HG03575 (cell line): ENCODE results near the gene KHDC4.

Source experiments
- ATAC-seq: cut with Tn5 transposase; IDR thresholded peaks from one replicate; pipeline ENCODE4 v1.9.1; 2021; ENCODE audit not compliant: unreplicated experiment, insufficient number of reproducible peaks, low FRiP score; ENCODE audit errors: extremely low read depth

Gene KHDC4

DNA sequence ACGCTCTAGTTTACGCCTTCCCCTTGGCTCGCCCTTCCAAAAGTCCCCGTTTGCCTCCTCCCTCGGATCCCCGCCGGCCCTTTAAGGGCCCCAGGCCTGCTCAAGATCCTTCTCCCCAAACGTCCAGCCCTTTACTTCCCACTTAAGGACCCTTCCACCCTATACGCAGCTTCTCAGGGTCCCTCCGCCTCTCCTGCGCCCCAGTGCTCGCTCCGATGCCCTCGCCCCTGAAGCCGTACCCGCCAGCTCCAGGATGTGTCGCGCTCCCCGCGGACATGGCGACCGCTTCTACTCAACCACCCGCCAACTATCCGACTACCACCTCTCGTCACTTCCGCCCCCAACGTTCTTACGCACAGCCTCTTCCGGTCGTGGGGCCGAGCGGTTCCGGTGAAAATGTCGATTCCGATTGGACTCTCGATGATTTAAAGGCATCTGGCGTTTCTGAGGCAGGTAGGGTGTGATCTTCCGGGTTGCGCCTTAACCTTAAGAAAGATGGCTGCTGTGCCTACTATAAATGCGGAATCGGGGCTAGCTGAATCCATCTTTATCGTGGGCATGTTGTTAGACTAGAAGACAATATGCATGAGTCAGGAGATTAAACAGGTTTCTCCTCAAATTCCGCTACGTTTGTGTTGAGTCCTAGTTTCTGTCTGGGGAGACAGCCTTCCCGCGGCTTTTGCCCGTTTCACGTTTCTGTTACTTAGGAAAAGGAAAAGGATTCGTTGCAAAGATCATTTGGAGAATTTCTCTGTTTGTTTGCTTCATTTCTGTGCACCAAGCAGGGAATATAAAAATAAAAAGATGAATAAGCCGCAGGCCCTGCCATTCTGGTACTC is at the start of gene KHDC4:
Gene KHDC4, minus strand, starts transcription at position 317 of the 839 bp plus-strand sequence. Its CDS starts 40 bp downstream, at position 277.
- ATAC-seq, result peak; percentile 45

DNA sequence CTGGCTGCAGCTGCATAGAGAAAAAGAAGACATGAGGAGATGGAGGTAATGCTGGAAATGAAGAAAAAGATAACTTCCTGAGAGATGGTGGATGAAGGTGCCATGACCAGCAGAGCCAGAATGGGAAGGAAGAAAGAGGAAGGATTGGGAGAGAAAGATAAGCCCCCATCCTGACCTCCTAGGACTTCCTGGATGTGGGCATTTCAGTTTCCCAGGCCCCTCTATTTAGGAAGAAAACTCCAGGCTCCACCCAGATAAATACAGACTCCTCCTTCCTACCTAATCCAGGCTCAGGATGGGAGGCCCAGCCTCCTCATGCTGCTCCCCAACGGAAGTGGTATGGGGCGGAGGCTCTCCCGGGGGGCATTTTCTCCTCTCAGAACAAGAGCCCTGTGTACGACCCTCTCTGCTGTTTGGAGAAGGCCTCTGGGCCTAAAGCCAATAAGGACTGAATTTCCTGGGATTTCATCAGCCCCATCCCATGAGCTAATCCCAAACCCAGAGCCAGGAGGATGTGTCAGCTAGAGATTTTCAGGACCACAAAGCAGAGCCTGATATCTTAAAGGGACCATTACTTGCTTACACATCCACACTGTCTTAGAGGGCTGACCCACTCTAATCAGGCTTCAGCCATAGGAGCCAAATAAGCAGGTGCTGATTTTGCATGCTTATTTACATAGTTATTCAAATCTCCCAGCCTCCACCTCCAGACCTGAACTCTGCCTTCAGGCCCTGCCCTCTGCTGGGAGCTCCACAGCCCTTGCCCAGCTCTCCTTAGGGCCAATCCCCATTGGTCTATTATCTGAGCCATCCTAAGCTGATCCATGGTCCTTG is 49.2 kb upstream of the KHDC4 start:
- no peak for ATAC-seq

DNA sequence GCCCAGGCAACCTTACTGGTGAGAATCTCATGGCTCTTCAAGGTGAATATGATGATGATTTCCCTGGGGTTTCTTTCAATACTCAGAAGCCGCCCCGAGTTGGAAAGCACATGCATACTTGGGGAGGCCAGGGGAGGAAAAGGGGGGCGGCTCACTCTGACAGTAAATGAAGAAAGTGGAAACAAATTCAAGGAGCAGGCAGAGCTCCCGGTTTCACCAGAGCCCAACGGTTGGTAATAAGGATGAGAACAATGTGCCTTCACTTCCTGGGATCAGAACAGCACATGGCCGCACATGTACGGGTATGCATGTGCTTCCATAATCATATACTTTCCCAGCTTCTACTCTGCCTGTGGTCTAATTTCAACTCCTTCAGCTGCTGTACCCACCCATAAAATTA is 47.9 kb upstream of the KHDC4 start:
- no peak for ATAC-seq

DNA sequence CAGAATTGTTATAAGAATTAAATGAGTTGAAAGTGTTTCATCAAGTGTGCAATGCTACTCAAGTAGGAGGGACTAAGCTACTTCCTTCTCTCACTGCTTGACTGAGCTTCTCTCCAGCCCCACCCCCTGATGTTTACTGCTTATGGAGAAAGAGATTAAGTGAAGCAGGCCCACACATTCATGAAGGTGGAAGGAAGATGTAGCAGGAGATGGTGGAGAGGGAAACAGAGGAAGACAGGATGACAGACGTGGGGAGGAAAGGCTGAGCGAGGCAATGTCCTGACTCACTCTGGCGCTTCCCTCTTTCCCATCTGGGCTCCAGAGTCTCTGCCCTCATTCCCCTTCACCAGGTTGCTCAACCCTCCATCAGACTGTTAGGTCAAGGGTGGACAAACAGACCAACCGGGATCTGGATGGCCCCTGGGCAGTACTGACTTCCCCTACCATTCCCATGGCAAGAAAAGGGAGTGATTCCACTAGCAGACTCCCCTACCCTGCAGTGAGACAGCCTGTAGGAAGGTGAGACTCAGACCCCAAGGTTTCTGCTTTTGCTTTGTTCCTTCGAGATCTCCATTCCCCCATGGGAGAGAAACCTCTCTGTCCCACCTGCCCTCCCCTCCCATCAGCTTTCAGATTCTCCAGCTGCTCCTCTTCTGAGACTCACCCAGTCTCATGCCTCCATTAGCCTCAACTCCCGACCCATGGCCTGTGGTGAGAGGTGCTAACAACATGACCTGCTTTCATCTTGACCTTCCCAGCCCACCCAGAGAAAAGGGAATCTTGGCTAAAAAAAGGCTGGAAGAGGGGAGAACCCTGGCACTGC is 47.3 kb upstream of the KHDC4 start:
- no peak for ATAC-seq

DNA sequence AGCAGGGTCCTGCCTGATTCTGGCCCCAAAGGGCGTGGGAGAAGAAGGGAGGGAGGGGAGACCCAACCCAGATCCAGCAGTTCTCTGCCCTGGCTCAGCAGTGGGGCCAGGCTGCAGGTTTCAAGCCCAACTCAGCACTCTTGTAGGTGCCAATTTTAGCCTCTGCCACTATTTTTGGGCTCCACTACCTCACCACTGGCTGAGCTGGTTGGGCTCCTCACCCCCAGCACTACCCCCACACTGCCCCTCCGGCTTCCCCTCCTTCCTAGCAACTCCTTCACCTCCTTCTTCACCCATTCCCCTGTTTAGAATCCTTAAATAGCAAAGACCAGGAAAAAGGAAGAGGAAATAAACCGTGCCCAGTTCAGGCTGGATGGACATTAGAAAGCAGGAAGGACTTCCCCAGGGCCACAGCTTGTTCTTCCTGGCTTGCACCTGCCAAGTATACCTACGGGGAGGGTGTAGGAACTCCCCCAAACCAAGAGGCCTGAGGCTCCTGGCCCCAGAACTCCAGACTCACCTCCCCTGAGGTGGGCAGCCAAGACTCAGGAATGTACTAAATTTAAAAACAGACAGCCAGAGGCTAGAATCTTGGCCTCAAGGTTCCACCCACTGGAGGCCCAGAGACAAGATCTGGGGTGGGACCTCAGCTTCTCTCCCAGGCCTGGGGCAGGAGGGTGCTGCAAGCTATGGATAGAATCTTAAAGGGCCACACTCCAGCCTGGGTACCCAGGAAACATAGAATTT is 45.6 kb upstream of the KHDC4 start:
- no peak for ATAC-seq

DNA sequence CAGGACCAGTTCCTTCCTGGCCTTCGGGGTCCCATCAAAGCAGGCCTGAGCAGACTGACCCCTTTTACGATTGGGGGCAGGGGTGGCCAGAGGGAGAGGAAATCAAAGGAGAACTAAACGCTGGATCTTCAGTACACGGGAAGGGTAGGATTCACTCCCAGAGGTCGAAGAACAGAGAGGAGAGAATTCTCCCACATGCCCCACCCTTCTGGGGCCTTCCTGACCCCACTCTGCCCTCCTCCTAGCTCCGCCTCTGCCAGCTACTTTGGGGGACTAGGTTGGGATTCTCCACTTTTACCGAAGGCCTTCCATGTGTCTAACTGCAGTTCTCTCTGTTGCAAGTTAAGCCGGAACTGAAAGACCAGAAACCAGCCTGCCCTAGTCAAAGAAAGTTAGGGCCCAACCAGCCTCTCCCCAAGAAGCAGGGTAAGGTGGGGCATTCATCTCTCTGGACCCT is 44.8 kb upstream of the KHDC4 start:
- ATAC-seq, result no peak

DNA sequence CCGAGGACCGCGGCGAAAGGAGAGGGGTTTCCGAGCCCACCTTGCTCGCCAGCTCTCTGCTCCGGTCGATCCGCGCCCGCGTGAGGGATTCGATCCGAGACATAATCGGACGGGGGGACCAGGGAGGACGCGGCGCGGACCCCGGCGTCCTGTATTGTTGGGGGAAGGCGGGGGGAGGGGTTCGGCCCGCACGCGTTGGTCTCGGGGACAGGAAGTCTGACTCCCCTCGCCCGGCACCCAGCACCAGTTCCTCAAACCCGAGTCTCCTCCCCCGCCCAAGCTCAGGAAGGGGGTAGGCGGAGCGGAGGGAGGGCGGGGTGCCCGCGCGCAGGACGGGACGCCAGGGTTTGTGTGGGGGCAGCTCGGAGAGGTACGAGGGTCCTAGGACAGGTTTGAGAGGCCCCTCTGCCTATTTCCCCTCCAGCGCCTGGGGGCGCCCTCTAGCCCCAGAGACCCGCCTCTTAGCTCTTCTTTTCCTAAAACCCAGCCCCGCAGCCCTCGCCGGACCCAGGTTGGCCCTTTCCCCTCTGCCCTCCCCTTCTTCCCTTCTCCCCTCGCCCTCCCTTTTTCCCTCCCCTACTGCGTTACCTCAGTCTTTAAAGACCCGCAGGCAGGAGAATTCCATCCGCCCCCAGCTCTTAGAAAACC is 44.2 kb upstream of the KHDC4 start, which contains the start of gene ARHGEF2:
Gene ARHGEF2, minus strand, starts transcription at position 223 of the 648 bp plus-strand sequence. Its CDS starts 120 bp downstream, at position 103.
- no peak for ATAC-seq

DNA sequence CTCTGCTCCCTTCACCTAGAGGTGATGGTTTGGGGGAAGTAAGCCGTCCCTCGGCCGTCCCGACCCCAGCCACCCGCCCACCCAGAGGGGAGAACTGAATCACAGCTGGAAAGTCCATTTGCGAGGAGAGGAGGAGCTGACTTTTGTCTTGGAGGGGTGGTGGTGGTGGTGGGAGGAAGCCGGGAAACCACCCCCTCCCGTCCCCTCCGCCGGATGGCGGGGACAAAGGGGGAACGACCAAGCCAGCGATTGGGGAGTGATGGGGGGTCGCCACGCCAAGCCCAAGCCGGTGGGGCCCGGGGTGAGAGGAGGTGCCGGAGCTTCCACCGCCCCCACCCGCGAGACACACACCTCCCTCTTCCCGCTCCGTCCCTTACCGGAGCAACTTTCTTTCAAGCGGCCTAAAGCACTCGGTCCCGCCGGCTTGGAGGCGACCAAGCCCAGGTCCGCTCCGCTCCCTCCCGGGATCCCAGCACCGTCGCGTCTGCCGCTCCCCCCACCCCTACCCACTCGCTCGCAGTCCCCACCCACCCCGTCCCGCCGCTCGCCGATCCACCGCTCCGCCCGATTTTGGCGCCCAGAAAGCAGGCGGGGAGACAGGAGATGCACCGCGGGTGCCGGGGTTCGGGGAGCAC is 43.6 kb upstream of the KHDC4 start:
- ATAC-seq, result no peak

DNA sequence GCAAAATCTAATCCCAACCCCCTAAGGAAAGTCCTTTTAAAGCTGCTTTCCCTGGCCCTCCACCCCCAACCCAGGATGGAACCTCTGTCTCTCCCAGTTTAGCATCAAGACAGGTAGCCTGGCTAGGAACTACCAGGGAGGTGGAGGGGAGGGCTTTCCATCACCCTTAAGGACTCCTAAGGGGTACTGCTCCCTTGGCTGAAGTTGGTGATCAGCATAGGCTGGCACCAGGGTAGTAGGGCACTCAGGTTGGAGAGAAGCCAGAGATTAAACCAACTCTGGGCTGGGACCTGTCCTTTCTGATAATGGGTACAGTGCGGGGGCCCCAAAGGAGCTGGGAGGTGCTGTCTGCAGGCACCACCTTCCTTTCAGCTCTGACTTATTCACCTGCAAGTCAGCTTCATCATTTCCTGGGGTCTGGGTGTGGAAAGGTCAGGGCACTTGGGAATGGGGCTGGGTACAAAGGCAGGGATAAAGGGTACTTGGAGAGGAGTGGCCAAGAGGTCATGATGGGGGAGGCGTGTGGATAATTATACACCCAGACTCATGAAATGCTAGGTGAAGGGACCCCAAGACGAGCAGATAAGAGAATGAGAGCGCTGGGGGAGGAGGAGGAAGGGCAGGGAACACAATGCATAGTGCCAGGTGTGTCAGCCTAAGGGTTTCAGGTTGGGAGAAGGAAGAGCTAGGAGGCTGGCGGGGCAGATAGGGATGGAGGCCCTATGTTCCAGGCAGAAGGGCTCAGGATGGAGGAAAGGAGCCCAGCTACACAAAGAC is 42.9 kb upstream of the KHDC4 start:
- ATAC-seq, result no peak

DNA sequence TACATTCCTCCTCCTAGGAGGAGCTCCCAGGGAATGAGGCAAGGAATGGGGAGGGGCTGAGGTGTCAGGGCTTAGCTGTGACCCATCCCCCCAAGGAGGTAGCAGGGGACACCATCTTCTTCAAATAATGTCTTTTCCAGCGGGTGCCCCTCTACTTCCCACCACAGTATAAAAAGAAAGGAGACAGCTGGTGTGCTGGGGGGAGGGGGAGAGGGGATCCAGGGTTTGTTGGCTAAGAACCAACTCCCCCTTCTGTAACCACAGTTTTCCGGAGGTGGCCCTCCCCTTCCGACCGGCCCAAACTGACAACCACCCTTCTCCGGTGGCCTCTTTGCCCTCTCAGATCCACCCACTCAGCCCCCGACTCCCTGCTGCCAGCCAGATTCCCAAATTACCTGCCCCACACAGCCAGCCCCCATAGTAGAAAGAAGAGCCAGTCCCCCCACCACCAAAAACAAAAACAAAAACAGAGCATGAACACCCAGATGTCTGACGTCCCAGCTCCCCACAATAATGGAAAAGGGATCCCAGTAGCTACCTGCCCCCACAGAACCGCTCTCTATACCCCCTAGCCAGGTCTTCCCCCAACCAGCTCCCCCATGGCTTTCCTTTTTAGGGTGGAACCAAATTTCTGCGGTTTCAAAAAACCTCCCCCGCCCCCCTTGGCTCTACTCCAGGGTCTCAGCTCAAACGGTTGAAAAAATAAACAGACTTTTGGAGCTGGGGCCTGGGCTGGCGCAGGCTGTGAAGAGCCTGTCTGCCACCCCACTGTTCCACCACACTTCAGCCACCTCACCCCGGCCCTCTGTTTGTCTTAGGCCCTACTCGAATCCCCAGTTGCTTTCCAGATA is 42.1 kb upstream of the KHDC4 start:
- no peak for ATAC-seq

DNA sequence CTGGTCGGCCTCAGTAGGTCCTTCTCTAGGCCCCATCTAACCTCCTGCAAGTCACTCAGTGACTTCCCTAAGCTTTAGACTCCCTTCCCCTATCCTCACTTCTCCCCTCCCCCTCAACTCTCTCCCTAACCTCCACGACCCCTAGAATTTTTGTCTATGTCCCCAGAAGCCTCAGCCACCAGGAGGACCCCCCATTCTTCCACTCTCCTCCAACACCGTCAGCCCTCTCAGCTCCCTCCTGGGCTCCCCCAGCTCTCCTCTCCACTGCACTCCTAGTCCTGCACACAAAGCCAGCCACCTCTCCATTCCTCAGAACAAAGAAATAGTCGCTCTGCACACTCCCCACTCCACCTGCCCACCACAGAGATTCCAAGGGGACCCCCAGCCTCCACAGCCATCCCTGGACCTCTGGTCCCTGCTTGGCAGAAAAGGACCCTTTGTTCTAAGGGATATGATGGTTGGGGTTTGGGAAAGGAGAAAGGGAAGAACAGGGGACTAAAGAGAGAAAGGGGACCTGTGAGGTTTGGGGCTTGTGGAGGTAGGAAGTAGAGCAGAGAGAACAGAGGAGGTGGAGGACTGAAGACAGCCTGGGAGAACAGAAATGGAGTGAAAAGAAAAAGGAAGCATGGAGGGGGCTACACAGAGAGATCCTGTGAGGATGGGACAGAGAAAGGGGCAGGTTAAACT is 41.3 kb upstream of the KHDC4 start:
- ATAC-seq, result no peak

DNA sequence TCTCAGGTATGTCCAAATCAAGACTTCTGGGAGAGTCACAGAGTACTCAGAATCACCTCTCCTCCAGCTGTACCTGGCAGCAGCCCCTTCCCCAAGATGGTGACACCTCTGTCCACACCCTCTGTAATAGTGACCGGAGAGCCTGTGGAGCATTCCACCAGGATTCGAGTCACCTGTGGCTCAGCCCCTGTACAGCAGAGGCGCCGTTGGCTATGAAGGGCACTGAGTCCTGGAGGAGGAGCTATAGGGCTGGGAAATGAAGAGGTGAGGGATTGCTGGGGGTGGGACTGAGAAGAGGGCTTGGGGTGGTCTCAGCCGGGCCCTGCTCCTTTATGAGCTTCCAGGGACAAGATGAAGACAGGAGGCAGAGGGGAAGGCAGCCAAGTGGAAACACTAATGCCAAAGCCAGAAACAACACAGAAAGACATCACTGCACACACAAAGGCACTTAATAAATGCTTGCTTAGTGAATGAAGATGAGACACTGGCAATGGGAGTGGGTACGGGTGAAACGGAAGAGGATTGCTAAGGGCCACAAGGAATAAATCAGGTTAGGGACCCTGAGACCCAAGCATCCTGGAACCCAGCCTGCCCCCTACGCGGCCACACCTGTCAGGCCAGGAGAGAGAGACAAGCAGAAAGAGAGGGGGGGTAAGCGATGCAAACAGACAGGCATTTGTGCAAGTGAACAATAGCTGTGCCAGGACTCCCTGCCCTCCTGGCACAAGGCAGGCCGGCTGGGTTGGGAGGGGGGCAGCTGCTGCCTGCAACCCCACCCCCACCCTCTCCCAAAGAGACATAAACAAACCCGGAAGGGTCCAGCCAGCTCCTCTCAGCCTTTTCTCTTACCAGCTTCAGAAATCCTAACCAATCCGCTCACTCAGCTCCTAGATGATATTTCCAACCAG is 40.2 kb upstream of the KHDC4 start:
- no peak for ATAC-seq

DNA sequence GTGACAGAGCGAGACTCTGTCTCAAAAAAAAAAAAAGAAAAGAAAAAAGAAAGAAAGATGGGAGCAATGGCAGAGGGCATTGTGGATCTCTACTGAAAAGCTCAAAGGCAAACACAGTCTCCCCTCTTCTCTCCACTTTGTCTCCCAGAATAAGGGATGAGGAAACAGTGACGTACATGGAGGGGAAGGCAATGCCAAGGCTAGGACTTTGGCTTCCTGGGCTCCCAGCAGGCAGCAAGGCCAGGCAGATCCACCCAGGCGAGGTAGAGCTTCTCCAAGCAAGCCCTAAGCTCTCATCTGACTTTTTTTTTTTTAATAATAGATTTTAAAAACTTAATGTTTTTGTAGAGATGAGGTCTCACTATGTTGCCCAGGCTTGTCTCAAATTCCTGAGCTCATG is 39.5 kb upstream of the KHDC4 start:
- no peak for ATAC-seq

DNA sequence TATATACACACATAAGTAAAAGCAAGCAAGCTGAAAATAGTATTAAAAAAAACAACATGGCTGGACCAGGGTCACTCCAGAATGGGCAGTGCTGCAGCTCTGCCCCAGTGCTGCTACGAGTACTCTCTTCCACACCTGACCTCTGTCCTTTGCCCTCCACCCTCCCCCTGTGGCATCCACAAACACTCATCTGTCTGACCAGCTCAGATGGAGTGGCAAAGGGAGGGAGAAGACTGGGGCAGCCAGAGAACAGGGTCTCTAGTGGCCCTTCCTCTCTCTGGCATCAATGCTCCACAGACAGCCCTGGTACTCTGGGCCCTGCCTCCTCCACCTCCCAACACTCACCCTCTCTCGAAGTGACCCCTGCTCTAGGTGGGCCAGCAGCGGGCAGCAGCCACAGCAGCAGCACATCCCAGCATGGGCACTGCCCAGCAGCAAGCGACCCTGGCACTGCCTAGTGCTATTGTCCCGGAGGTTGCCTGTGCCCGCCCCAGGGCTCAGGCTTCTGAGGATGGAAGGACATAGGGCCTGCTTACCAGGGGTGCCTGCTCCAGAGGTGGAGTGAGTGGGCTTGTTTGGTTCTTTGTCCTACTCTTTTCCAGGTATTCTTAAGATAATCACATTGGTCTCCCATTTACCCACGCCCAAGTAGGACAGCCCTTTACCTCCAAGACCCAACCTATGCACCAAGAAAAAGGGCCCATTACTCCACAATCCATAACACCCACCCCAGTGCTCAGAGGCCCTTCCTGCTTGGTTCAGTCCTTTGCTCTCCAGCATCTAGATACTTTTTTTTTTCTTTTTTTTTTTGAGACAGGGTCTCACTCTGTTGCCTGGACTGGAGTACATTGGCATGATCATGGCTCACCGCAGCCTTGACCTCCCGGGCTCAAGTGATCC is 37.9 kb upstream of the KHDC4 start:
- ATAC-seq, result no peak
